ENCODE data around the gene ZC3H12C.
"Not testable (repeated sequence)": the region's sequence is repeated elsewhere in the genome, so short reads cannot be mapped to it uniquely, and the experiment has no call there.

ZC3H12C gene

DNA sequence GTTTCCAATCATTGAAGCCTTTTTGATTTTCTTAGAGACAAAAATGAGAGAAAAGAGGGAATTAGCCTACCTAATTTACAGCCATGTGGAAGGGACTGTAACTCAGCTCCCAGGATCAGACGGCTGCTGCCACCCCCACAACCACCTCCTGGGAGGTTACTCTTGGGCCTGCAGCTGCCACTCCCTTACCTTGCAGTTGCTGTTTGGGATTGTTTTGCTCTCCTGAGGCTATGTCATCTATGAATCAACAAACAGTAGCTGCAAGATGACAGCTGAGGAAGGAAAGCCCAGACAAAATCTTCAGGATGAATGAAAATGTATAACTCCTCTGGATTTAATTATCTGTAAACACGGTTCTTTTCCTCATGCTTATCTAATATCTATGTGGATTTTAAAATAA lies 28.0 kb upstream of the ZC3H12C start:
- H3K4me3 ChIP-seq (ENCODE audit: low read depth, low read length) = no peak overlapping the region
- TF ChIP-seq, protein P1, sequence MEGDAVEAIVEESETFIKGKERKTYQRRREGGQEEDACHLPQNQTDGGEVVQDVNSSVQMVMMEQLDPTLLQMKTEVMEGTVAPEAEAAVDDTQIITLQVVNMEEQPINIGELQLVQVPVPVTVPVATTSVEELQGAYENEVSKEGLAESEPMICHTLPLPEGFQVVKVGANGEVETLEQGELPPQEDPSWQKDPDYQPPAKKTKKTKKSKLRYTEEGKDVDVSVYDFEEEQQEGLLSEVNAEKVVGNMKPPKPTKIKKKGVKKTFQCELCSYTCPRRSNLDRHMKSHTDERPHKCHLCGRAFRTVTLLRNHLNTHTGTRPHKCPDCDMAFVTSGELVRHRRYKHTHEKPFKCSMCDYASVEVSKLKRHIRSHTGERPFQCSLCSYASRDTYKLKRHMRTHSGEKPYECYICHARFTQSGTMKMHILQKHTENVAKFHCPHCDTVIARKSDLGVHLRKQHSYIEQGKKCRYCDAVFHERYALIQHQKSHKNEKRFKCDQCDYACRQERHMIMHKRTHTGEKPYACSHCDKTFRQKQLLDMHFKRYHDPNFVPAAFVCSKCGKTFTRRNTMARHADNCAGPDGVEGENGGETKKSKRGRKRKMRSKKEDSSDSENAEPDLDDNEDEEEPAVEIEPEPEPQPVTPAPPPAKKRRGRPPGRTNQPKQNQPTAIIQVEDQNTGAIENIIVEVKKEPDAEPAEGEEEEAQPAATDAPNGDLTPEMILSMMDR (IDR thresholded peaks at IDR 0.05; ENCODE audit: low read depth, low read length) = no peak
- no peak for DNase-seq
- no peaks in the 10 kb centered on the region for H3K9me3 ChIP-seq (ENCODE audit: severe bottlenecking)
- no peak overlapping the region for H3K27ac ChIP-seq
- no peaks in the 10 kb centered on the region for H3K27me3 ChIP-seq (ENCODE audit: insufficient read depth, low read depth, severe bottlenecking)
- no peaks in the 10 kb centered on the region for H3K36me3 ChIP-seq

DNA sequence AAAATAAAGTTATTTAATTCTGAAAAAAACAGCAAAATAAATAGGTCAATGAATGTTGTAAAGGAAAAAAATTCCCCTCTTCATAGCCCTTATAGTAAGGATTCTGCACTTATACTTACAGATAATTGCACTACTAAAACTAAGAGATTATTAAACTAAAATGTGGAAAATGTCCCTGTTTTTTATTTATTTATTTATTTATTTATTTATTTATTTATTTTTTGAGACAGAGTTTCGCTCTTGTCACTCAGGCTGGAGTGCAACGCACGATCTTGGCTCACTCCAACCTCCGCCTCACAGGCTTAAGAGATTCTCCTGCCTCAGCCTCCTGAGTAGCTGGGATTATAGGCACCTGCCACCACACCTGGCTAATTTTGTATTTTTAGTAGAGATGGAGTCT lies 25.2 kb upstream of the ZC3H12C start:
- not testable (repeated sequence) for H3K9me3 ChIP-seq (ENCODE audit: severe bottlenecking); H3K27ac ChIP-seq; H3K4me3 ChIP-seq (ENCODE audit: low read depth, low read length); H3K36me3 ChIP-seq; DNase-seq; H3K27me3 ChIP-seq (ENCODE audit: insufficient read depth, low read depth, severe bottlenecking)

DNA sequence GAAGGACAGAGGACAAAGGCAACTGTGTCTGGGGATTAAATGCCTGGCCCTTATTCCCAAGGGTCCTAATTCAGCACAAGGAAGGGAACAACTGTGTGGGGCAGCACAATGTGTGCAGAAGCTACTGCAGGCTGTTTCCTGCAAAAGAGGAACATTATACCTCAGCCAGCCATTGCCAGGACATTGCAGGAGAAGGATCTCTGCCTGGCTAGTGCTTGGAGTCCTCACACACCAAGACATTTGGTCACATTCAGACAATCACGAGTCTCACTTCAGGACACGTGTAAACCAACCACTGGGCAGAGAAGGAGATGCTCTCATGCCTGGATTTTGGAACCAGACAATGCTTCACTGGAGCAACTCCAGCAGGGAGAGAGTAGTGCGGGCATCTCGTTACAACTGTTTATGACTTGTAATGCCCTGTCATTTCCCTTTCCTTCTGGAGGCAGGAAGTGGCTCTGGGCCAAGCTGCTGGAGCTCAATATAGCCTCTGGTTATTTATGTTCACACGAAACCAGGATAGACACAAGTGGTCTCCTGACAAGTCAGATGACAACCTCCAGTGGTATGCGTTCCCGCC lies 23.9 kb upstream of the ZC3H12C start:
- no peaks in the 10 kb centered on the region for H3K27me3 ChIP-seq (ENCODE audit: insufficient read depth, low read depth, severe bottlenecking)
- no peaks in the 10 kb centered on the region for H3K9me3 ChIP-seq (ENCODE audit: severe bottlenecking)
- DNase-seq = no peak
- H3K27ac ChIP-seq = no peak overlapping the region
- H3K36me3 ChIP-seq = no peaks in the 10 kb centered on the region
- no peak overlapping the region for H3K4me3 ChIP-seq (ENCODE audit: low read depth, low read length)
- TF ChIP-seq, protein P1 (IDR thresholded peaks at IDR 0.05; ENCODE audit: low read depth, low read length) = no peak

DNA sequence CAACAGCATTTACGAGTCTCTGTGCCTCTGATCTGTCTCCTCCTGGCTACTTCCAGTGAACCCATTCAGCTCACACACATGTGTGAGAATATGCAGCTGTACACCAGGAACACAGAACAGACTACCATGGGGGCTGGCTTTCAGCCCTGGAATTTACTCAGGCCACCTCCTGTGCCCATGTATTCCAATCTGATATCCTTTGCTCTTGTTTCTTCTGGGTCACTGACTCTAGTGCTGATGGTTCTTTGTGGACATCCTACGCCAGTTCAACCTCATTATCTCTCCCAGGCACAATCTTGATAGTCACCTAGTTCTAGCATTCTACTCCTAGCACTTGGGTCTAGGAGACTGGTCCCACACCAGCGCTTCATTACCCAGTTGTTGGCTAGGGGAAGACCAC lies 23.0 kb upstream of the ZC3H12C start:
- Histone ChIP-seq H3K27me3 (ENCODE audit: insufficient read depth, low read depth, severe bottlenecking) (no peaks in the 10 kb centered on the region), H3K27ac (no peak overlapping the region), H3K36me3 (no peaks in the 10 kb centered on the region), H3K4me3 (ENCODE audit: low read depth, low read length) (no peak overlapping the region), H3K9me3 (ENCODE audit: severe bottlenecking) (no peaks in the 10 kb centered on the region)
- DNase-seq = no peak
- TF ChIP-seq, protein P1 (IDR thresholded peaks at IDR 0.05; ENCODE audit: low read depth, low read length) = no peak

DNA sequence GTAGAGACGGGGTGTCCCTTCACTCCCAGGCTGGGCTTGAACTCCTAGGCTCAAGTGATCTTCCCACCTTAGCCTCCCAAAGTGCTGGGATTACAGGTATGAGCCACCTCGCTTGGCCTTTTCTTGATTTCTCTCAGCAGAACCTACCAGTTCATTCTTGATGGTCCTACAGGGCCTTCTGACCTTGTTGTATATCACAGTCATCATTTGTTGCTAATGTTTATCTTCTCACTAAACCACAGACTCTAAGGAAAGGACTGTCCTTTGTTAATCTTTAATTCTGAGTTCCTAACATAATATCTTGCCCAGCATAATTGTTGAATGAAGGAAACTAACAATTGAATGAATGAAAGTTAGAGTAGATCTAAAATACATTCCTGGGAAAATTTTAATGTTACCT lies 22.0 kb upstream of the ZC3H12C start:
- H3K4me3 ChIP-seq (ENCODE audit: low read depth, low read length) = no peak overlapping the region
- DNase-seq = no peak
- TF ChIP-seq, protein P1 (IDR thresholded peaks at IDR 0.05; ENCODE audit: low read depth, low read length) = no peak
- no peaks in the 10 kb centered on the region for H3K27me3 ChIP-seq (ENCODE audit: insufficient read depth, low read depth, severe bottlenecking)
- H3K36me3 ChIP-seq = no peaks in the 10 kb centered on the region
- no peak overlapping the region for H3K27ac ChIP-seq
- no peaks in the 10 kb centered on the region for H3K9me3 ChIP-seq (ENCODE audit: severe bottlenecking)

DNA sequence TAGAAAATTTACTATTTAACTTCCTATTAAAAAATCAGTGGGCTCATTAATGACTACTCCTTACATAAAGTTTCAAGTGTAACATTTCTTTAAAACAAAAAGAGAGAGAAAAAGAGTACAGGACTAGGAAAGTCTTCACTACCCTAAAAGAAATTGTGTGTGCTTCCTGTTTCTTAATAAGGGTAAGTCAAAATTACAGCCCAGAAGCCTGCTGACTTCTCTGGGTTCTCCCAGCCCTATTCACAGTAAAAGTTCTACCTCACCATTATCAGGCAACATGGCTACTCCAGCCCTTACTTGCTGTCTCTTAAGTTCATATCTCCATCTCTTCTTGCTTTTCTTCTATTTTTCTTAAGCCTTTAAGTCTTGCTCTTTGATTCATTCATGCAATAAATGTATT lies 20.3 kb upstream of the ZC3H12C start:
- no peaks in the 10 kb centered on the region for H3K9me3 ChIP-seq (ENCODE audit: severe bottlenecking)
- TF ChIP-seq, protein P1 (IDR thresholded peaks at IDR 0.05; ENCODE audit: low read depth, low read length) = no peak
- no peak overlapping the region for H3K4me3 ChIP-seq (ENCODE audit: low read depth, low read length)
- H3K36me3 ChIP-seq = no peaks in the 10 kb centered on the region
- no peak overlapping the region for H3K27ac ChIP-seq
- no peaks in the 10 kb centered on the region for H3K27me3 ChIP-seq (ENCODE audit: insufficient read depth, low read depth, severe bottlenecking)
- DNase-seq = no peak
